NT2/D1 (cell line): ENCODE data around the gene ZNF652.
A peak's percentile ranks its signal among the peaks of the same experiment; 100 is the strongest.

Experiments
- DNase-seq: peaks from one replicate; pipeline ENCODE4 v3.0.0-alpha.2; 2011; ENCODE audit warnings: low read depth, low spot score
- H3K27me3 ChIP-seq: 2 replicates; pipeline ENCODE4 v1.6.0; 2011; ENCODE audit warnings: mild to moderate bottlenecking; ENCODE audit not compliant: insufficient read length, insufficient read depth
- H3K36me3 ChIP-seq: 2 replicates; pipeline ENCODE4 v1.6.1; 2011; ENCODE audit warnings: mild to moderate bottlenecking, low read length, mixed read lengths; ENCODE audit not compliant: insufficient read depth, insufficient read length
- H3K4me1 ChIP-seq: 2 replicates; pipeline ENCODE4 v1.5.1; 2011; ENCODE audit not compliant: insufficient read depth, insufficient read length
- H3K4me3 ChIP-seq: 2 replicates; pipeline ENCODE4 v1.5.1; 2011; ENCODE audit warnings: low read depth; ENCODE audit not compliant: insufficient read length
- H3K9ac ChIP-seq: 2 replicates; pipeline ENCODE4 v1.6.0; 2011; ENCODE audit warnings: low read depth; ENCODE audit not compliant: insufficient read length
- H3K9me3 ChIP-seq: 2 replicates; pipeline ENCODE4 v1.5.1; 2011; ENCODE audit warnings: mild to moderate bottlenecking, low read length; ENCODE audit not compliant: insufficient read depth
- SUZ12 ChIP-seq: IDR thresholded peaks from 2 replicates; pipeline ENCODE4 v1.6.1; 2011; ENCODE audit not compliant: insufficient read length, insufficient read depth; ENCODE audit errors: extremely low read depth
- YY1 ChIP-seq: IDR thresholded peaks from 2 replicates; pipeline ENCODE4 v1.6.1; 2011; ENCODE audit not compliant: insufficient read length, insufficient read depth
- ZNF274 ChIP-seq: IDR thresholded peaks from 2 replicates; pipeline ENCODE4 v1.6.1; 2011; ENCODE audit warnings: mild to moderate bottlenecking, low read depth, low read length

Gene ZNF652

DNA sequence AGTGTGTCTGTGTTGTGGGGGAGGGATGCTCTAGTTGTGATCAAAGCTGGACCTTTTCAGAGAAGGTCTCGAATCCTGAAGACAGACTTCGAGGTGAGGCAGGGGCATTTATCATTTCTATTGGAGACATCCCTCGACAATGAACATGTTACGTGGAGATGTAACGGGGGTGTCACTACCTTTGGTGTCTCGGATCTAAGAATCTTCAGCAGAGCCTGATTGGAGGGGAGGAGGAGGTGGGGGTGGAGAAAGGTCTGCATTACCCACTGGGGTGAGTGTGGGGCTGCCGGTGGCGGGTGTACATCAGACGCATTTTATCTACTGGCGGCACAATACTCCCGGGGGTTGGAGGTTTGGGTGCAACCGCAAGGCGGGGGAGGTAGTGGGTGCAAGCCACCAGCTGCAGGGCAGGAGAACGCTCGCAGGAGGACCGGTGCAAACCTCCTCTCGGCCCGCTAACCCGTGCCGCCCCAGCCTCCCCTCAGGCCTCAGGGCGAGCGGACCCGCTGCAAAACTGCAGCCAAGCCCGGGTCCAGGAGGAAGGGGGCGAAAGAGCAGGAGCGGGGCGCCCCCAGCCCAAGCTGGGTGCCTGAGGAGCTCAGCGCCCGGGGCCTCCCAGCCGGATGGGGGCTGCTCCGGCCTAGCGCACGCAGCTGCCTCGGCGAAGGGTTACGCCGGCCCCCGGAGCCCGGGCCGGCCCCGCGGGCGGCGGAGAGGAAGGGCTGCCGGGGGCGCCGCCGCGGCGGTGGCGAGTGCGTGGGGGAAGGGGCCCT is 735 bp downstream of the ZNF652 start:
- peak overlapping the region; percentile 92 for H3K4me3 ChIP-seq
- DNase-seq = no peak
- H3K27me3 ChIP-seq = no peaks in the 10 kb centered on the region
- H3K9ac ChIP-seq = peak overlapping the region; percentile 93
- no peaks in the 10 kb centered on the region for H3K4me1 ChIP-seq
- TF ChIP-seq SUZ12 (no peak), YY1 (no peak), ZNF274 (no peak)
- H3K9me3 ChIP-seq = no peaks in the 10 kb centered on the region
- no peaks in the 10 kb centered on the region for H3K36me3 ChIP-seq

DNA sequence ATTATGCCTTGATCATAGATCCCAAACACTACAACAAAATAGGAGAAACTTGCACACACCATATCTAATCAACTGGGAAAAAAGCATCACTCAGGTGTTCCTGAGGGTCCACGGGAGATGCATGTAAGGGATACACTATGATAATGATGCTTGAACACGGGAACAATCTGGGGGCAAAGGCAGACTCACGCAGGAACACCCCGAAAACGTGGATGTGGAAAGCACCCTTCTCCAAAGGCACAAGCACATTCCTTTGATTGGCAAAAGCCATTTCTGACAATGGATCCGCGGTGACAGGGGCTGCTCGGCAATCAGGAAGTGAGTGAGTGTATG is 1.3 kb downstream of the ZNF652 start:
- DNase-seq = no peak
- H3K4me1 ChIP-seq = no peaks in the 10 kb centered on the region
- peak overlapping the region; percentile 92 for H3K4me3 ChIP-seq

DNA sequence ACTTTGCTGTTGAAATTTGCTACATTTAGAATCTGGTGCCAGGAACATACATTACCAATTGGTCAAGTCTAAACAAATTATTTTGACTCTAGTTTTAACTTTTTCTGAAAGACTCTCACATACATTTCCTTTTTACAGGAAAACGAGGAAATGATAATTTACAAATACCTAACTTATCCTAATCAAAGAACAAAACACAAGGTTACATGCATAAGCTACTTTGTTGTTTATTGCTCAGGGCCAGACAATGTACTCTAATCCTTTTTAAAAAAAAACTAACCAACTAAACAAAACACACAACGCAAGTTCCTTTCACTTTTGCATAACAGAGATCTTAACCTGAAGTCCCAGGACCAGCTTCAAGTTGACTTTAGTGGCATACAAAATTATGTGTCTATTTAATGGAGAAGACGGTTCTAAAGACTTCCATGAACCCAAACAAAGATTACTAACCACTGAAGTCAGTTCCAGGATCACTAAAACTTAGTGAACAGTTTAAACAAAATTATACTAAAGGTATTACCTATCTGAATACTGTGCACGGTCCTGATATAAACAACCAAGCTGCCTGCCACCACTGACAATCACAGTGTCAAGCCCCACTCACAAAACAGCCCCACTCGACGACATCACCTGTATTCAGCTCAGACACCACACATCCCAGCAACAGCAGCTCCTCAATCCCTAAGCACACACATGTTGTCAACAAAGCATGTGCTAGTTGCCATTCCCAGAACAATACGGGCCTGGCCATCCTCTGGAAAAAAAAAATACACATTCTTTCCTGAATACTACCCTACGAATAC is 1.9 kb downstream of the ZNF652 start:
- Histone ChIP-seq H3K9me3 (no peaks in the 10 kb centered on the region), H3K4me1 (no peaks in the 10 kb centered on the region), H3K36me3 (no peaks in the 10 kb centered on the region), H3K27me3 (no peaks in the 10 kb centered on the region), H3K9ac (peak overlapping the region; percentile 93), H3K4me3 (peak overlapping the region; percentile 92)
- DNase-seq = no peak
- TF ChIP-seq ZNF274 = no peak
- TF ChIP-seq YY1 = no peak
- no peak for TF ChIP-seq SUZ12

More for the DNA sequence above, 1.3 kb downstream of the ZNF652 start:
- peak overlapping the region; percentile 93 for H3K9ac ChIP-seq
- no peaks in the 10 kb centered on the region for H3K9me3 ChIP-seq
- H3K36me3 ChIP-seq = no peaks in the 10 kb centered on the region
- TF ChIP-seq ZNF274 = no peak
- no peak for TF ChIP-seq SUZ12
- TF ChIP-seq YY1 = no peak
- no peaks in the 10 kb centered on the region for H3K27me3 ChIP-seq

DNA sequence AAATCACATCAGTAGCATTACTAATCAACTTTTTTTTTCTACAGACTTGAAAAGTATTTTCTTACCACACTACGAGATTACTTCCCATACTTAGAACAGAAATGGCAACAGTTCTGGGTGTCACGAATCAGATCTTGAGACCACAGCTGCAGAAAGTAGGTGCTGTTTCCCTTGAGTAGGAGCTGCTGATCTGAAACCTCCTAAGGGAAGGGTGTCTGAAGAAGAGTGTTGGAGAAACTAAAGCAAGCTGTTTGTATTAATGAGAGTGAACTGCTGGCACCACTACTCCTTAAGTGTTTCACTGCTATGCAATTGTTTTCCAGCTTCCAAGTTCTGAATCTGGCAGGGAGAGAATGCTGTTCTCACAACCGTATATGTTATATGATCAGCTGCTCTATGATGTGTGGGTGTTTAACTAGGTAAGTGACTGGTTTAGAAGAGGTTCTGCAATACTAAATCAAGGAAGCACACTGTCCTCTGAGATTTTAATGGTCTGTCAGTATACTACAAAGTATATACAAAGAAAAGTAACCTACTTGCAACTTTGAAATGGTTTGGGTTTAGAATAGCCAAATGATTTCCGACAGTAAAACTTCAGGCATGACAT is 3.3 kb downstream of the ZNF652 start:
- DNase-seq = no peak
- Histone ChIP-seq H3K4me1 (no peaks in the 10 kb centered on the region), H3K36me3 (no peaks in the 10 kb centered on the region), H3K27me3 (no peaks in the 10 kb centered on the region), H3K9ac (no peak overlapping the region), H3K9me3 (no peaks in the 10 kb centered on the region), H3K4me3 (no peak overlapping the region)
- no peak for TF ChIP-seq YY1
- no peak for TF ChIP-seq SUZ12
- TF ChIP-seq ZNF274 = no peak

DNA sequence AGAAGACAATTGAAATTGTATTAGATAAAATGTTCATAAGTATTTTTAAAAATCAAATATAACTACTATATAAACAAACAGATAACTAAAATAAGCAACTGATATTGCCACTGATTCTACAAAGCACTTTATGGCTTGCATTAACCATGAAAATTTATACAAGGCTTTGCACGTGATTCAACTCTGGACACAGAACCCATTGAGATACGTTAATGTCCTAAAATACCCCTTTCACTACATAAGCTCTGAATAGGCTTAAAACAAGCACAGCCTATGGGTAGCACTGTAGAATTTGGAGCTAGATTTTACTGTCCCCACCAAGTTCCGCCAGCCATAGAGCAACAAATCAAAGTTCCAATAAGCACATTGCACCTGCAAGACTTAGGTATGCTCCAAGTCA is 4.5 kb downstream of the ZNF652 start:
- Histone ChIP-seq H3K9me3 (peaks cover 7% of the 10 kb centered on the region; the same call in 1 of the 2 replicates), H3K4me3 (no peak overlapping the region), H3K4me1 (no peaks in the 10 kb centered on the region), H3K27me3 (no peaks in the 10 kb centered on the region), H3K9ac (no peak overlapping the region), H3K36me3 (no peaks in the 10 kb centered on the region)
- TF ChIP-seq SUZ12 (no peak), YY1 (no peak), ZNF274 (no peak)
- DNase-seq = no peak

DNA sequence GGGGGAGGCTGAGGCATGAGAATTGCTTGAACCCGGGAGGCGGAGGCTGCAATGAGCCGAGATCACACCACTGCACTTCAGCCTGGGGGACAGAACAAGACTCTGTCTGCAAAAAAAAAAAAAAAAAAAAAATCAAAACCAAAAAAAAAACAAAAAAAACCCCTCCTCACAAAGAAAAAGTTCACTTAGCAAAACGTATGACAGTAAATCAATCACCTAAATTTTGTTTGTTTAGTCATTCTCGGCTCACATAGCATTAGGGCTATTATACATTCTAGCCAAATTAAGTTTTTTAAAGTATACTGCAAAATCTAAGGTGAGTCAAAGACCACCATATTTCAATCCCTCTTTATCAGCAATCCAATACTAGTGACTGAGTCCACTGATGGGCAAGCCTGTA is 5.7 kb downstream of the ZNF652 start:
- Histone ChIP-seq H3K4me3 (no peak overlapping the region), H3K9me3 (peaks cover 7% of the 10 kb centered on the region; the same call in 1 of the 2 replicates), H3K9ac (no peak overlapping the region), H3K27me3 (no peaks in the 10 kb centered on the region), H3K36me3 (no peaks in the 10 kb centered on the region), H3K4me1 (no peaks in the 10 kb centered on the region)
- DNase-seq = no peak
- TF ChIP-seq SUZ12 (no peak), YY1 (no peak), ZNF274 (no peak)

DNA sequence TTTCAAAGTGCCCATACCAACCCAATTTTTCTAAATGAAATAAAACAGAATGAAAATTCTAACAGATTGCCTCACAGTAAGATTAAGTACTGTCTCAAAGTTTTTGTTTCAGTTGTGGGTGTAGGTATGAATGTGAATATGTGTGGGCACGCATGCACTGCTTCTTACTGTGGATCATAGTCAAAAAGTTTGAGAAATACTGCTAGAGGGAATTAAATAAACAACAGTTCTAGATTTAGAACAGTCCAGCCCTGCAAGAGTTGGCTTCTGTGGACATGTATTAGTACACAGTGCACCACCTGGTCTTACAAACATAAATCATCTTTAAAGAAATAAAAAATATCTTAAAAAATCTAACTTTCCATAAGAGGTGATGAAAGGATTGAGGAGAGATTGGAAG is 8.4 kb downstream of the ZNF652 start:
- TF ChIP-seq ZNF274 (no peak), SUZ12 (no peak), YY1 (no peak)
- no peak overlapping the region for H3K4me3 ChIP-seq
- peaks cover 7% of the 10 kb centered on the region; the same call in 1 of the 2 replicates for H3K9me3 ChIP-seq
- no peak for DNase-seq
- H3K36me3 ChIP-seq = no peaks in the 10 kb centered on the region
- no peaks in the 10 kb centered on the region for H3K4me1 ChIP-seq
- H3K27me3 ChIP-seq = no peaks in the 10 kb centered on the region
- no peak overlapping the region for H3K9ac ChIP-seq
